22Rv1 (cell line): Measurements from ENCODE around the gene ATP6V1G3.

ENCODE experiments used
- CTCF ChIP-seq: fragments of 450-650 bp; IDR thresholded peaks from 2 replicates; pipeline ENCODE4 v1.5.1; 2017; ENCODE audit warnings: mild to moderate bottlenecking
- ZFX ChIP-seq: fragments of 450-650 bp; IDR thresholded peaks from 2 replicates; pipeline ENCODE4 v1.6.1; 2017; ENCODE audit warnings: antibody characterized with exemption, borderline replicate concordance

DNA sequence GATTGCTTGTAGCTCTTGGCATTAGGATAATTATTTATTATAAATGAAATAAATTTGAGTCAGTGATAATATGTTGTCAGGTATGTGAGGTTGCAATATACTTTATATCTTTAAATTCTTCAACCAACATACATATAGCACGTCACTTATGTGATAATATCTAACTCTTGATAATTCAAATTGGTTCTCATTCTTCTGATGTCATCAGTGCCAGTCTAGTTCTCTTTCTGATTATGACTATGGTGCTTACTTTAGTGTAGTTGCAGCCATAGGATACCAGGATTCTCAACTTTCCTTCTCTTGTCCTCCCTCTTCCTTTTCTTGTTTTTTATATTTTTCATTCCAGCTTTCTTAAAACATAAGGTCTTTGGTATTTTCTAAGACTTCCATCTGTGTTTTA lies 34.8 kb upstream of the ATP6V1G3 start:
- TF ChIP-seq CTCF, result no peak
- TF ChIP-seq ZFX, result no peak
